CD4-positive, CD25-positive, alpha-beta regulatory T cell (primary cell): ENCODE measurements around the gene SPATA46. TPM values are rescaled to one million over a fixed set of nuclear protein-coding genes. Genes with fewer than 3 reads are reported as not detected.
A peak's percentile ranks its signal among the peaks of the same experiment; 100 is the strongest.

ENCODE experiments used
- ATAC-seq, 2 donors: fragments of 150-1000 bp; cut with Tn5 transposase; one replicate each; pipeline ENCODE4 v1.10.0; 2021; ENCODE audit warnings: low read depth in 2 of 2, moderate number of reproducible peaks in 2 of 2, moderate library complexity in 1 of 2
- DNase-seq, 3 donors: peaks; one replicate each; pipeline versions ENCODE4 v3.0.0 to v3.0.0-alpha.2; 2012 to 2022; ENCODE audit warnings: mixed read lengths in 1 of 3
- H3K27ac ChIP-seq: one replicate; pipeline ENCODE4 v1.7.0; 2013; ENCODE audit warnings: mild to moderate bottlenecking, low read length; ENCODE audit not compliant: insufficient read depth, poor library complexity, severe bottlenecking
- H3K27me3 ChIP-seq: one replicate; pipeline ENCODE4 v1.7.0; 2013; ENCODE audit warnings: low read length; ENCODE audit not compliant: control insufficient read depth, insufficient read depth
- H3K36me3 ChIP-seq: one replicate; pipeline ENCODE4 v1.7.0; 2013; ENCODE audit warnings: mild to moderate bottlenecking, low read length, moderate library complexity; ENCODE audit not compliant: control insufficient read depth, insufficient read depth
- H3K4me1 ChIP-seq: 2 replicates; pipeline ENCODE4 v1.7.0; 2013; ENCODE audit warnings: mild to moderate bottlenecking, low read length; ENCODE audit not compliant: insufficient read depth, control insufficient read depth, poor library complexity, severe bottlenecking
- H3K4me3 ChIP-seq: one replicate; pipeline ENCODE4 v1.7.0; 2013; ENCODE audit warnings: low read depth, mild to moderate bottlenecking, low read length, moderate library complexity
- H3K9me3 ChIP-seq, 2 experiments: 1 replicate in 1 of 2; 2 replicates in 1 of 2; pipeline ENCODE4 v1.7.0; 2013; ENCODE audit warnings: low read length in 2 of 2, mild to moderate bottlenecking in 1 of 2, moderate library complexity in 1 of 2; ENCODE audit not compliant: control insufficient read depth in 2 of 2
- H3K27ac Mint-ChIP-seq, 3 donors: one replicate each; pipeline ENCODE4 v1.8.0; 2020 to 2022; ENCODE audit warnings: mild to moderate bottlenecking in 3 of 3, mixed read lengths in 3 of 3, moderate library complexity in 2 of 3
- H3K27me3 Mint-ChIP-seq: one replicate; pipeline ENCODE4 v1.8.0; 2022; ENCODE audit warnings: mild to moderate bottlenecking, mixed read lengths
- H3K36me3 Mint-ChIP-seq: one replicate; pipeline ENCODE4 v1.8.0; 2020; ENCODE audit warnings: mixed read lengths
- H3K4me1 Mint-ChIP-seq, 4 donors: one replicate each; pipeline ENCODE4 v1.8.0; 2020 to 2022; ENCODE audit warnings: mixed read lengths in 4 of 4, mild to moderate bottlenecking in 1 of 4
- H3K4me3 Mint-ChIP-seq, 4 donors: one replicate each; pipeline ENCODE4 v1.8.0; 2020 to 2022; ENCODE audit warnings: mild to moderate bottlenecking in 4 of 4, mixed read lengths in 4 of 4, moderate library complexity in 3 of 4
- H3K9me3 Mint-ChIP-seq, 7 donors: one replicate each; pipeline ENCODE4 v1.8.0; 2020 to 2022; ENCODE audit warnings: mixed read lengths in 7 of 7, mild to moderate bottlenecking in 3 of 7, moderate library complexity in 2 of 7
- polyA plus RNA-seq, 4 donors: library from polyadenylated mRNA; unstranded; fragments of 300-500 nt; fragmentation: Illumina TruSeq; gene quantifications; one replicate each; pipeline ENCODE4 v1.2.3, GENCODE V29; 2021
- total RNA-seq: library from RNA; stranded (reverse); gene quantifications from one replicate; pipeline ENCODE4 v1.2.3, GENCODE V29; 2022

Gene SPATA46
- total and polyA plus RNA-seq, 5 donors from 2014 or later: not detected

DNA sequence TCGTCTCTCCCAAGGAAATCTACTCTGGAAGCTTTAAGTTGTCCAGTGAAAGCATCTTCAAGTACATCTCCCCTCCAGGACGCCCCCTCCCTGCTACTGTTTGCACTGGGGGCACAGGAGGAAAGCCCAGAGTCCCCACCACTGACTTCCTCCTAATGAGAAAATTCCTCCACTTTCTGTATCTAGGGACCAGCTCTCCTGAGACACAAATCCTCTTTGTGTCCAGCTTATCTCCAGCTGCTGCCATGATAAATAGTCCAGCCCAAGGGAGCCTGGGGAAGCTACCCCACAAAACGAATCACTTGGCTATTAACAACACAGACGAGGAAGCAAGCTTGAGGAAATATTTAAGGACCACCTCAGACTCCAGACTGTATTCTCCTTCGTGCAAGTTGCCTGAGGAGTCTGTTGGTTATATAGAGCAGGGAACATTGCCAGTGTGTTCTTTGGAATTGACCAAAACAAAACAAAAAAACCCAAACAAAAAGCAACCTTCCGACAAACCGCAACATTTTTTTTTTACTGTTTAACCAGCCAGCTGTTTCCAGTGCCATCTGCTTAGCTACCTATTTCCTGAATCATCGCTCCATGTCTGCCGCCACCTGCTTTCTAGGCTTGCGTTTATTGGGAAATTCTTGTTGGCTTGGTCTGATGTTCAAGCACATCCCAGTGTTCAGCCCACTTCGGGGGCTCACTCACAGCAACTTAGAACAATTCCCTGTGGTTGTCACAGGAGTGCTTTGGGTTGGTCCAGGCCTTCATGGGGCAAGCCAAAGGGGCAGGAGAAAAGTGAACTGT is 12.6 kb upstream of the SPATA46 start:
- Histone ChIP-seq H3K4me1 (no peaks in the 10 kb centered on the region), H3K36me3 (no peaks in the 10 kb centered on the region), H3K9me3 (no peaks in the 10 kb centered on the region), H3K27me3 (no peaks in the 10 kb centered on the region), H3K27ac (no peak overlapping the region), H3K4me3 (no peak overlapping the region)
- Mint-ChIP-seq H3K4me1 (peaks cover 0 to 5% (median 0%) of the 10 kb centered on the region in 4 donors), H3K4me3 (no peak overlapping the region), H3K36me3 (no peaks in the 10 kb centered on the region), H3K9me3 (no peaks in the 10 kb centered on the region), H3K27me3 (peaks cover 11% of the 10 kb centered on the region), H3K27ac (peak overlapping the region in 1 of 3 donors; percentile 16)
- DNase-seq: no peak
- ATAC-seq: no peak

DNA sequence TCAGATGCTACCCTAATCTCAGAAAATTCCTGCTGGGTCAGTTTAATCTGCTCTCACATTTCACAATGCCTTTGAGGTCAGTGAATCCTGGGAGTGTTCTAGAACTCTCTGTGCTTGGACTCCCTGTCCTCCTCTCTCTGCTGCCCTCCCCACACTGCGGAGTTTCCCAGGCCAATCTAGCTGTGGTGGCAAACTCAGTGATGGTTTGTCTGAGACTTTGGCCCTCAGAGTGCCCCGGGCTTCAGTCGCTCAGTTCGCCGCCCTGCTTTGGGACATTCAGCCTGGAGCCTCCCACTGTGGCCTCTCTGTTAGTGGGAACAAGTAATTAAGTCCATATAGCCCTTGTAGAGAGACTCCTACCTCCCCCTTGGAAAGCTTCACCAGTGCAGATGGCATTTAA is 12.0 kb upstream of the SPATA46 start:
- DNase-seq: no peak
- Histone ChIP-seq H3K27ac (no peak overlapping the region), H3K4me3 (no peak overlapping the region), H3K36me3 (no peaks in the 10 kb centered on the region), H3K4me1 (no peaks in the 10 kb centered on the region), H3K27me3 (no peaks in the 10 kb centered on the region), H3K9me3 (no peaks in the 10 kb centered on the region)
- H3K27ac Mint-ChIP-seq: no peak overlapping the region
- no peaks in the 10 kb centered on the region for H3K36me3 Mint-ChIP-seq
- H3K27me3 Mint-ChIP-seq: peaks cover 11% of the 10 kb centered on the region
- H3K4me1 Mint-ChIP-seq: peaks cover 0 to 5% (median 0%) of the 10 kb centered on the region in 4 donors
- ATAC-seq: no peak
- no peak overlapping the region for H3K4me3 Mint-ChIP-seq
- no peaks in the 10 kb centered on the region for H3K9me3 Mint-ChIP-seq

DNA sequence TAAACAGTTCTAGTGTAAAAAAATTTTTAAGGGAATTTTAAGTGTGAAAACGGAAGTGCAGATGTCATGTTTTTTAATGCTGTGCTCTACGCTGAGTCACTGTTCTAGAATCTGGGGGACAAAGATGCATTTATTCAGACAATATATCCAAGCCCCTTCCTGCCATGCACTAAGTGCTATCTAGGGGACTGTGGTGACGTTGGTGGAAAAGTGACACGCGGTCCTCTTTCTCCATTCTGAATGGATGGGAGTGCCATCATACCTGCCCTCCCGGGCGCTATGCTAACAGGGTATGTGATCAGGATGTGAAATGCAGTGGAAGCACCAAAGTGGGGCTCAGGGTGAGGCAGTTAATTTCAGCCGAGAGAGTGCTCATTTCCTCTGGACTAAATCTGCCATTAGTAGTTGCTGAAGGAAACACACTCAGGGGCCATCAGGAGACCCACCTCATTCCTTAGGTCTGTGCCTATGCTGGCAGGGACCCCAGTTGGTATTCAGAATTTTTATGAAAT is 11.5 kb upstream of the SPATA46 start:
- Histone ChIP-seq H3K4me1 (no peaks in the 10 kb centered on the region), H3K36me3 (no peaks in the 10 kb centered on the region), H3K27ac (no peak overlapping the region), H3K27me3 (no peaks in the 10 kb centered on the region), H3K9me3 (no peaks in the 10 kb centered on the region), H3K4me3 (no peak overlapping the region)
- ATAC-seq (no peak), DNase-seq (no peak)
- H3K27me3 Mint-ChIP-seq: peaks cover 11% of the 10 kb centered on the region
- H3K36me3 Mint-ChIP-seq: no peaks in the 10 kb centered on the region
- no peak overlapping the region for H3K27ac Mint-ChIP-seq
- H3K9me3 Mint-ChIP-seq: no peaks in the 10 kb centered on the region
- no peak overlapping the region for H3K4me3 Mint-ChIP-seq
- H3K4me1 Mint-ChIP-seq: peaks cover 0 to 5% (median 0%) of the 10 kb centered on the region in 4 donors

DNA sequence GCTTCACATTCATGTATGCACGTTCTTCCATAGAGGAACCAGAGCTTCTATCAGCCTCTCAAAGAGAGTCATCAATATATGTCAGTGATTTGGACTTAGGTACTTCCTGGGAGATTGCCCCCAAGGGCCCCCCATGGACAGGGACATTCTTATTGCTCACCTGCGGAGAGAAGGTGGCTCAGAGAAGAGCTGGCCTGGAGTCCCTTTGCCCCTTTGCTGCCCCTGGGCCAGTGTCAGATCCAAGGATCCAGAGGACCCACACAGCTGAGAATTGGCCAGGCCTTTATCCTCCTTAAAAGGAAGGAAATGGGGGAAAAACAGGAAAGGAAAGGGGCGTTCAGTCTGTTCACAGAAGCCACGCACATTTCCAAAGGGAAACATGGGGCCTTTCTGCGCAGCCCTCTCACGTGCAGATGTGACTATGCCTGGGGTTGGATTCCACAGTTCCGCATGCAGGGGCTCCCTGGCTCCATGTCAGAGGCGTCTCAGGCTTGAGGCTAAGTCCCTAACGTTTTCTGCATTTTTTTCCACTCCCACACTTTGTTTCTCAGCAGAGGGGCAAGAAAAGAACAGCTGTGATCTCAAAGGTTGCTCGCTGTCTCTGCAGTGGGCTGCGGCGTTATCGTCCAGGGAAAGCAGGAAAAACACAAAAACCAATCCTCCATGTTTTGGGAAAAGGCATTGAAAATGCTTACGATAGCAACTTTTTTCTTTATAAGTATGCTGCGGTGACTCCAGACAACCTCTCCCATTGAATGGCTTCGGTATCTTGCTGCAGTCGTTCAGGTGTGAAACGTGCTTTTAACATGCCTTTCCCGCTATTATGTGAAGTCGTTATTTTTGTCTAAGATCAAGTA is 10.8 kb upstream of the SPATA46 start:
- no peak for DNase-seq
- H3K27me3 Mint-ChIP-seq: peaks cover 11% of the 10 kb centered on the region
- H3K4me3 Mint-ChIP-seq: no peak overlapping the region

DNA sequence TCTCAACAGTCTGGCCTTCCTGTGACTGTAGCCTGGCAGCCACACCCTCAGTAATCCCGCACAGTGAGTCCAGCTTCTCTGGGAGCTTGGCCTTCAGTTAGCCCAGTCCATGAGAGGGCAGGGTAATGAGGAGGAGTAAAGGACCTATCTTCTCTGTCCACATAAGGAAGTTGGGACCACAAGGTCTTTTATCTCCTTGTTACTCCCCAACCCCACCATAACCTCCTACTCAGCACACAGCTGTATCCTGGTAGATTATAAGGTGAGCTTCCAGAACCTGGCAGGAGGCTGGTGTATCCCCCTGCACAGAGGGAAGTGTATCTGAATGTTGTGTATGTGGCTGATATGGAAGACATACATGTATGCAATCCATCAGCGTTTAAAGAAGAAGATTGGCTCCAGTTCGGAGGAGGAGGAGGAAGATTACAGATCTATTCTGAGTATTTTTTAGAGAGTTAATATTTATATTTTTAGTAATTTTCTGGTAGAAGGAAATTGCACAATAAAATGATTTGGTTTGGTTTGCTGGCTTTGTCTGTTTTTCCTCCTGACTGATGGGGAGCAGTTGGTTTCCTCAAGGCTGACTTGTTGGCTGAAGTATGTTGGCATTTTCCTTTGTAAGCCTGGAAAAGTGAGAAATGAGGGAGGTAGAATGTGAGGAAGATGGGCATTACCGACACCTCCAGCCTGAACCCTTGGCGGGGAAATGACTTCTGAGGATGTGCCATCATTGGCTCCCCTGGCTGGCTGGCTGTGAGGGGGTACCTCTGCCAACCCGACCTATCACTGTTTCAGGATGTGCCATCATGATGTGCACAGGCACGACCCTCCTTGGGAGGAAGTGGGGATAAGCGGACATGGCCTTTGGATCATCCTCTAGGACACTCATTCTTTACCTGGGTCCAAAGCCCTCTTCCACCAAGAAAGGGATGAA is 9.9 kb upstream of the SPATA46 start:
- Histone ChIP-seq H3K4me3 (no peak overlapping the region), H3K27ac (no peak overlapping the region), H3K36me3 (no peaks in the 10 kb centered on the region), H3K4me1 (no peaks in the 10 kb centered on the region), H3K27me3 (no peaks in the 10 kb centered on the region), H3K9me3 (no peaks in the 10 kb centered on the region)
- H3K9me3 Mint-ChIP-seq: no peaks in the 10 kb centered on the region
- peaks cover 6% of the 10 kb centered on the region for H3K27me3 Mint-ChIP-seq
- H3K36me3 Mint-ChIP-seq: no peaks in the 10 kb centered on the region
- no peaks in the 10 kb centered on the region for H3K4me1 Mint-ChIP-seq
- ATAC-seq: no peak
- no peak overlapping the region for H3K27ac Mint-ChIP-seq
- H3K4me3 Mint-ChIP-seq: no peak overlapping the region
- no peak for DNase-seq

More for the DNA sequence above, 10.8 kb upstream of the SPATA46 start:
- Histone ChIP-seq H3K27ac (no peak overlapping the region), H3K27me3 (no peaks in the 10 kb centered on the region), H3K9me3 (no peaks in the 10 kb centered on the region), H3K4me1 (no peaks in the 10 kb centered on the region), H3K4me3 (no peak overlapping the region), H3K36me3 (no peaks in the 10 kb centered on the region)
- no peaks in the 10 kb centered on the region for H3K9me3 Mint-ChIP-seq
- no peak overlapping the region for H3K27ac Mint-ChIP-seq
- no peaks in the 10 kb centered on the region for H3K36me3 Mint-ChIP-seq
- no peak for ATAC-seq
- H3K4me1 Mint-ChIP-seq: peaks cover 0 to 5% (median 0%) of the 10 kb centered on the region in 4 donors

DNA sequence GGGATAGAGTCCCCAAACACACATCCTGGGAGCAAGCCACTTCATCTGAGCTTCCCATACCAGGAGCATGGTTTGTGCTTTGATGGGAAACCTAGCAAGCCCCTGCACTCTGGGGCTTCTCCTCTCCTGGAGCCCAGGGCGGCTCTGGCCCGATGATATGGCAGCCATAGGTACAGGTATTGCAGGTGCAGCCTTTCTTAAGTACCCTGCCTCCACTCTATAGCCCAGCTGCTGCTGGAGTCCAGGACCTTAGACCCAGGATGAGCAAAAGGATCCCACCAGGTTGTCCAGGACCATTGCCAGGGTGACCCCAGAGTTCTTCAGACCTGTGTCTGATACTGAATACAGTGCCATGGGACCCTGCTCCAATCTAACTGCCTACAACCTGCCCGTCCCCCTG is 9.0 kb upstream of the SPATA46 start:
- H3K36me3 ChIP-seq: no peaks in the 10 kb centered on the region
- Mint-ChIP-seq H3K4me3 (no peak overlapping the region), H3K9me3 (no peaks in the 10 kb centered on the region), H3K27me3 (peaks cover 6% of the 10 kb centered on the region), H3K4me1 (no peaks in the 10 kb centered on the region), H3K27ac (no peak overlapping the region), H3K36me3 (no peaks in the 10 kb centered on the region)
- ATAC-seq (no peak), DNase-seq (no peak)
- no peak overlapping the region for H3K27ac ChIP-seq
- H3K9me3 ChIP-seq: no peaks in the 10 kb centered on the region
- no peak overlapping the region for H3K4me3 ChIP-seq
- no peaks in the 10 kb centered on the region for H3K4me1 ChIP-seq
- no peaks in the 10 kb centered on the region for H3K27me3 ChIP-seq

DNA sequence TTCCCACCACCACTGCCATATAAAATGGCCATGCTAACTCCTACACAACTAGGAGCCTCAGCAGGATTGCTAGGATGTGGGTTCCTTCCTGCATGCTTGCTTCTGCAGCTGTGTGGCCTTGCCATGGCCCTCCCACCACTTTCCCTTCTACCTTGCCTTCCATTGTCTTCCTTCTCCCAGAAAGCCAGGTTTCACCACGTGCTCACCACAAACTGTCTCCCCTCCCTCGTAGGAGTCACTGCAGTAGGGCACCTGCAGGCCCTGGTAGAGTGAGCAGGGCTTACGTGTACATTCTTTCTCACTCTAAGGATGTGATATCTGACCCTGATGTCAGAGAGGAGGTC is 8.6 kb upstream of the SPATA46 start:
- no peaks in the 10 kb centered on the region for H3K9me3 Mint-ChIP-seq
- no peaks in the 10 kb centered on the region for H3K4me1 Mint-ChIP-seq
- H3K27ac ChIP-seq: no peak overlapping the region
- no peak overlapping the region for H3K4me3 ChIP-seq
- DNase-seq: no peak
- no peak overlapping the region for H3K4me3 Mint-ChIP-seq
- H3K36me3 Mint-ChIP-seq: no peaks in the 10 kb centered on the region
- H3K27ac Mint-ChIP-seq: no peak overlapping the region
- no peaks in the 10 kb centered on the region for H3K27me3 ChIP-seq
- ATAC-seq: no peak
- H3K27me3 Mint-ChIP-seq: peaks cover 6% of the 10 kb centered on the region
- H3K4me1 ChIP-seq: no peaks in the 10 kb centered on the region
- H3K9me3 ChIP-seq: no peaks in the 10 kb centered on the region
- H3K36me3 ChIP-seq: no peaks in the 10 kb centered on the region
